Kidney (tissue), 14 donors: ENCODE results near the gene HORMAD1. TPM values are rescaled to one million over a fixed set of nuclear protein-coding genes. Genes with fewer than 3 reads are reported as not detected.

Source experiments
- DNase-seq, 5 donors: peaks; one replicate each; pipeline ENCODE4 v3.0.0-alpha.2; 2013 to 2020
- FAIRE-seq: peaks from 2 replicates; lab custom pipeline; 2012; peaks lifted over from hg19 to GRCh38; lab: Jason Lieb, UNC
- H3K27ac ChIP-seq, 2 donors: one replicate each; pipeline ENCODE4 v1.7.0; 2013; ENCODE audit warnings: low read depth in 2 of 2, low read length in 2 of 2, inconsistent platforms in 1 of 2
- H3K27me3 ChIP-seq: one replicate; pipeline ENCODE4 v1.7.1; 2013; ENCODE audit warnings: low read length, inconsistent platforms; ENCODE audit not compliant: control insufficient read depth, insufficient read depth
- H3K36me3 ChIP-seq, 3 donors: one replicate each; pipeline versions ENCODE4 v1.7.0 to v1.7.1; 2013; ENCODE audit warnings: low read length in 3 of 3, control low read depth in 1 of 3, inconsistent platforms in 1 of 3; ENCODE audit not compliant: insufficient read depth in 3 of 3, control insufficient read depth in 2 of 3
- H3K4me1 ChIP-seq, 3 donors: one replicate each; pipeline versions ENCODE4 v1.7.0 to v1.7.1; 2013; ENCODE audit warnings: low read length in 3 of 3, inconsistent platforms in 1 of 3, low read depth in 1 of 3; ENCODE audit not compliant: control insufficient read depth in 2 of 3, insufficient read depth in 2 of 3
- H3K4me3 ChIP-seq, 3 donors: one replicate each; pipeline versions ENCODE4 v1.7.0 to v1.8.1; 2013; ENCODE audit warnings: low read length in 3 of 3, control low read depth in 1 of 3, inconsistent platforms in 1 of 3
- H3K9ac ChIP-seq, 3 donors: one replicate each; pipeline versions ENCODE4 v1.7.0 to v1.7.1; 2013; ENCODE audit warnings: low read length in 3 of 3, control low read depth in 1 of 3, inconsistent platforms in 1 of 3
- H3K9me3 ChIP-seq, 3 donors: one replicate each; pipeline versions ENCODE4 v1.7.0 to v1.7.1; 2013; ENCODE audit warnings: low read length in 3 of 3, control low read depth in 1 of 3, inconsistent platforms in 1 of 3; ENCODE audit not compliant: control insufficient read depth in 2 of 3, insufficient read depth in 1 of 3
- intact Hi-C: fragments of 100-400 bp; cut with DNase I; formaldehyde crosslinking; loops from one replicate; pipeline ENCODE4 v1.11.1; 2022
- polyA plus RNA-seq: library from polyadenylated mRNA; stranded (reverse); fragments of 350-450 nt; fragmentation: Illumina TruSeq; extraction: RNeasy Lipid Tissue Mini Kit (QIAGEN cat#74804); gene quantifications from one replicate; pipeline ENCODE4 v1.2.3, GENCODE V29; 2014; ENCODE audit warnings: low read depth, low replicate concordance; ENCODE audit not compliant: insufficient read depth
- total RNA-seq: library from RNA; stranded (reverse); fragmentation: NEBNext Ultra II Directional; extraction: Animal tissue kit (Norgen Biotek cat#: 25700); gene quantifications from one replicate; pipeline ENCODE4 v1.2.1, GENCODE V29; 2021
- TF ChIP-seq, protein P1 (sequence below): IDR thresholded peaks from 3 replicates; pipeline ENCODE4 v1.5.1; 2012; ENCODE audit warnings: mild to moderate bottlenecking, moderate library complexity, borderline replicate concordance; ENCODE audit not compliant: insufficient read depth; ENCODE audit errors: extremely low read depth
- donor health status: control.
- donor health status: control.
- donor health status: control.
- donor health status: control.
- donor health status: control.
- donor health status: DM: yes; HTN: yes; CAD: no.
- donor health status: Normal renal cell carcinoma (clear cell type).

Gene HORMAD1
- total and polyA plus RNA-seq, 2 donors from 2014 or later, result 0.13 TPM; not detected in 1

DNA sequence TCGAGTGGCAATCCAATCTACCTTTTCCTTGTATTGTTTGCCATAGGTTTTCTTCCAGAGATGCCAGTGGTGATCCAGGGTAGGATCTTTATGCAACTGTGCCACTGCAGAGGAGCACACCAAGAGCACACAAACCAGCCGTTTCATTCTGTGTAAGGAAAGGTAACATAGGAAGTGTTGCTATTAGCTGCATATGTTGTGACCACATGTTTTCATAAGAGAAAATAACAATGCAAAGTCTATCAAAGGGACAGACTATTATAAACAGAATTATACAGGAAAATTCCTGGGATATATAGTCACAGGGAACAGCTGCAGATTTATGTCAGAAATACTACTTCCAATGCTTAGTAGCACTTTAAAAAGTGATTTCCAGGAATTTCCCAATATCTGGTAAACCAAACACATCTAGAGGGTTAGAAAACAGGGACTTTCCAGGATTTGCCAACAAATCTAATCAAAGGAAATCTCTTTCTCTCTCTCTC is 44.0 kb upstream of the HORMAD1 start:
- H3K27me3 ChIP-seq, result no peaks in the 10 kb centered on the region
- no peaks in the 10 kb centered on the region for H3K36me3 ChIP-seq
- FAIRE-seq (no peak), DNase-seq (peak in 1 of 5 donors; percentile 22)
- TF ChIP-seq, protein P1, sequence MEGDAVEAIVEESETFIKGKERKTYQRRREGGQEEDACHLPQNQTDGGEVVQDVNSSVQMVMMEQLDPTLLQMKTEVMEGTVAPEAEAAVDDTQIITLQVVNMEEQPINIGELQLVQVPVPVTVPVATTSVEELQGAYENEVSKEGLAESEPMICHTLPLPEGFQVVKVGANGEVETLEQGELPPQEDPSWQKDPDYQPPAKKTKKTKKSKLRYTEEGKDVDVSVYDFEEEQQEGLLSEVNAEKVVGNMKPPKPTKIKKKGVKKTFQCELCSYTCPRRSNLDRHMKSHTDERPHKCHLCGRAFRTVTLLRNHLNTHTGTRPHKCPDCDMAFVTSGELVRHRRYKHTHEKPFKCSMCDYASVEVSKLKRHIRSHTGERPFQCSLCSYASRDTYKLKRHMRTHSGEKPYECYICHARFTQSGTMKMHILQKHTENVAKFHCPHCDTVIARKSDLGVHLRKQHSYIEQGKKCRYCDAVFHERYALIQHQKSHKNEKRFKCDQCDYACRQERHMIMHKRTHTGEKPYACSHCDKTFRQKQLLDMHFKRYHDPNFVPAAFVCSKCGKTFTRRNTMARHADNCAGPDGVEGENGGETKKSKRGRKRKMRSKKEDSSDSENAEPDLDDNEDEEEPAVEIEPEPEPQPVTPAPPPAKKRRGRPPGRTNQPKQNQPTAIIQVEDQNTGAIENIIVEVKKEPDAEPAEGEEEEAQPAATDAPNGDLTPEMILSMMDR, result no peak
- H3K9ac ChIP-seq, result no peak overlapping the region
- peaks cover 0 to 4% (median 0%) of the 10 kb centered on the region in 3 donors for H3K9me3 ChIP-seq
- H3K27ac ChIP-seq, result no peak overlapping the region
- H3K4me3 ChIP-seq, result peak overlapping the region in 1 of 3 donors; percentile 15
- intact Hi-C loops, result no loop called here
- H3K4me1 ChIP-seq, result no peaks in the 10 kb centered on the region

DNA sequence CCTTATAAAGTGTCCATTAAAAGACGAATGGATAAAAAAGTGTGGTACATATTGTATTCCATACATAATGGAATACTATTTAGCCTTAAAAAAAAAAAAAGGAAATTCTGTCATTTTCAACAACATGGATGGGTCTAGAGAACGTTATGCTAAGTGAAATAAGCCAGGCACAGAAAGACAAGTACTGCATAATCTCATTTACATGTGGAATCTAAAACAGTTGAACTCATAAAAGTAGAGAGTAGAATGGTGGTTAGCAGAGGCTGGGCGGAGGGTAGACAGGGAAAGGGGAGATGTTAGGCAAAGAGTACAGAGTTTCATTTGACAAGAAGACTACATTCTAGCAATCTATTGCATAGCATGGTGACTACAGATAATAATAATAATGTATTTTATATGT is 42.3 kb upstream of the HORMAD1 start:
- Histone ChIP-seq H3K9me3 (peaks cover 0 to 4% (median 0%) of the 10 kb centered on the region in 3 donors), H3K27ac (no peak overlapping the region), H3K4me1 (no peaks in the 10 kb centered on the region), H3K27me3 (no peaks in the 10 kb centered on the region), H3K9ac (no peak overlapping the region), H3K4me3 (no peak overlapping the region), H3K36me3 (no peaks in the 10 kb centered on the region)
- DNase-seq (no peak), FAIRE-seq (no peak)
- TF ChIP-seq, protein P1, result no peak
- intact Hi-C loops, result no loop called here

DNA sequence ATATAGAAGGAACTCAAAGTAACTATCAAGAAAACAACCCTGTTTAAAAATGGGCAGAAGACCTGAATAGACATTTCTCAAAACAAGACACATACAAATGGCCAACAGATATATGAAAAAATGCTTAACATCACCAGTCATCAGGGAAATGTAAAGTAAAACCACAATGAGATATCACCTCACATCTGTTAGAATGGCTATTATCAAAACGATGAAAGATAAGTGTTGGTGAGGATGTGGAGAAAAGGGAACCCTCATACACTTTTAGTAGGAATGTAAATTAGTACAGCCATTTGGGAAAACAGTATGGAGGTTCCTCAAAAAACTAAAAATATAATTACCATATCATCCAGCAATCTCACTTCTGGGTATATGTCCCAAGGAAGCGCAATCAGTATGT is 41.9 kb upstream of the HORMAD1 start:
- no peak for FAIRE-seq
- DNase-seq, result no peak
- Histone ChIP-seq H3K4me3 (no peak overlapping the region), H3K36me3 (no peaks in the 10 kb centered on the region), H3K27me3 (no peaks in the 10 kb centered on the region), H3K9ac (no peak overlapping the region), H3K27ac (no peak overlapping the region), H3K4me1 (no peaks in the 10 kb centered on the region), H3K9me3 (peaks cover 0 to 4% (median 0%) of the 10 kb centered on the region in 3 donors)
- TF ChIP-seq, protein P1, result no peak
- intact Hi-C loops, result no loop called here

DNA sequence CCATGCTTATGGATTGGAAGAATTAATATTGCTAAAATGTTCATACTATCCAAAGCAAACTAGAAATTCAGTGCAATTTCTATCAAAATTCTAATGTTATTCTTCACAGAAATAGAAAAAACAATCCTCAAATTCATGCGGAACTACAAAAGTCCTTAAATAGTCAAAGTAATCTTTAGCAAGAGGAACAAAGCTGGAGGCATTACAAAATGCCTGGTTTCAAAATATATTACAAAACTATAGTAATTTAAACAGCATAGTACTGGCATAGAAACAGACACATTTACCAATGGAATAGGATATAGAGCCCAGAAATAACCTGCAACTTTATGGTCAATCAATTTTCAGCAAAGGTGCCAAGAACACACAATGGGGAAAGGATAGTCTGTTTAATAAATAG is 41.1 kb upstream of the HORMAD1 start:
- Histone ChIP-seq H3K4me3 (no peak overlapping the region), H3K9ac (no peak overlapping the region), H3K27me3 (no peaks in the 10 kb centered on the region), H3K9me3 (peaks cover 0 to 4% (median 0%) of the 10 kb centered on the region in 3 donors), H3K36me3 (no peaks in the 10 kb centered on the region), H3K4me1 (no peaks in the 10 kb centered on the region), H3K27ac (no peak overlapping the region)
- intact Hi-C loops, result no loop called here
- no peak for FAIRE-seq
- DNase-seq, result no peak
- TF ChIP-seq, protein P1, result no peak
